ENCODE results near the gene ALDH9A1.

The ALDH9A1 gene

GRCh38 chr1:165616987-165617546 lies 81.3 kb downstream of the ALDH9A1 start:
- no peak for DNase-seq

DNA sequence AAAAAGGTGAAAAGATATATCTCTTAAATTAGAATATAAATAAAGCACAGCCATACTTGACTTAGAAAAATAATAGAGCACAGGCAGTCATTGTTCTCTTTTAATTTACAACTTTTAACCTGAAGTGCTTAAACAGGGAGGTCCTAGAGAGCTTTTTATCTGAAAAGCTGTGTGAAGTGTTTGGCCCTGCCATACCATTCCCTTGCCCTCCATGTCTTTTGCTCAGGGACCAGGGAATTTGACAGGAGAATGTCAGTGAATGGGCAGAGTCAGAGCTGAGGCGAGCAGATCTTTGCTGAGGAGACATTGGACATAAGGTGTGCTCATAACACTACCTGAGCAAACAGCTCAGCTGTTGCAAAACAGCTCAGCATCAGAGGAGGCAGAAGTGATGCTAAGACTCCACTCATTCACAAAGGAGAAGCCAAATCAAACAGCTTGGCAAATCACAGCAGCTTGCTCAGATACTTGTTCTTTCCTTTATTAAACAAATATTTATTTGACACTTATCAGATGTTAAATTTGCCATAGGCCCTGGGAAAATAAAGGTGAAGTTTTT lies 82.2 kb downstream of the ALDH9A1 start:
- DNase-seq: no peak

All from activated effector memory CD4-positive, alpha-beta T cell treated with anti-CD3 and anti-CD28 coated beads, Interleukin-2, amount 50 U/mL, for 16 hours (primary cell).